Stimulated activated CD4-positive, alpha-beta T cell treated with anti-CD3 and anti-CD28 coated beads, Interleukin-15, amount 100 ng/mL, for 24 hours (primary cell): ENCODE measurements around the gene VASH1.

Experiments used
- DNase-seq: peaks from one replicate; pipeline ENCODE4 v3.0.0-alpha.2; 2020

The VASH1 gene

GRCh38 chr14:76793324-76793723, 32.1 kb downstream of the VASH1 start:
- no peak for DNase-seq

- DNase-seq: no peak
These were observed 32.7 kb downstream of the VASH1 start for GRCh38 chr14:76793956-76794355.

- DNase-seq: no peak
These were observed 45.2 kb downstream of the VASH1 start for GRCh38 chr14:76806446-76806845.

- DNase-seq: no peak
These were observed 46.7 kb downstream of the VASH1 start for GRCh38 chr14:76808011-76808410.

- no peak for DNase-seq
These were observed 47.7 kb downstream of the VASH1 start for GRCh38 chr14:76808990-76809389.

GRCh38 chr14:76810525-76810924, 49.3 kb downstream of the VASH1 start:
- DNase-seq: no peak

GRCh38 chr14:76810953-76811400, 49.7 kb downstream of the VASH1 start:
- peak; percentile 14 for DNase-seq

GRCh38 chr14:76811561-76811960, 50.3 kb downstream of the VASH1 start:
- DNase-seq: peak; percentile 11

GRCh38 chr14:76812093-76812421, 50.8 kb downstream of the VASH1 start:
- no peak for DNase-seq

- peak; percentile 97 for DNase-seq
These were observed 51.4 kb downstream of the VASH1 start, which contains the start of gene ANGEL1 for GRCh38 chr14:76812422-76813383. TSS of gene ANGEL1 (minus strand) at chr14:76812882. CDS start at chr14:76812827, 55 bp downstream.

GRCh38 chr14:76814726-76815645, 53.7 kb downstream of the VASH1 start:
- no peak for DNase-seq

GRCh38 chr14:76820700-76821099, 59.4 kb downstream of the VASH1 start:
- no peak for DNase-seq

GRCh38 chr14:76826122-76826521, 64.9 kb downstream of the VASH1 start, which contains the start of gene LRRC74A:
TSS of gene LRRC74A (plus strand) at chr14:76826408. CDS start at chr14:76826698, 290 bp downstream.
- no peak for DNase-seq

GRCh38 chr14:76827696-76828296, 66.5 kb downstream of the VASH1 start:
- DNase-seq: no peak

GRCh38 chr14:76828339-76829012, 67.2 kb downstream of the VASH1 start:
- DNase-seq: no peak

GRCh38 chr14:76829013-76829365, 67.7 kb downstream of the VASH1 start:
- no peak for DNase-seq

- no peak for DNase-seq
These were observed 68.6 kb downstream of the VASH1 start for GRCh38 chr14:76829650-76830421.

GRCh38 chr14:76830556-76830955, 69.3 kb downstream of the VASH1 start:
- no peak for DNase-seq

GRCh38 chr14:76832503-76832988, 71.3 kb downstream of the VASH1 start:
- DNase-seq: no peak
